Stimulated activated CD4-positive, alpha-beta T cell treated with anti-CD3 and anti-CD28 coated beads, TNF-alpha, amount 100 ng/mL, for 1 hour (primary cell): Measurements from ENCODE around the gene PARD3.

ENCODE experiments used
- DNase-seq, 3 donors: peaks; one replicate each; pipeline ENCODE4 v3.0.0-alpha.2; 2020; ENCODE audit warnings: low read depth in 3 of 3, low spot score in 1 of 3

PARD3 gene

GRCh38 chr10:34587680-34588019, 227.4 kb downstream of the PARD3 start:
- no peak for DNase-seq

- DNase-seq = no peak
Observed at GRCh38 chr10:34587002-34587679, 228.0 kb downstream of the PARD3 start.

GRCh38 chr10:34585422-34586112, 229.5 kb downstream of the PARD3 start:
- DNase-seq = no peak

GRCh38 chr10:34584164-34584563, 230.9 kb downstream of the PARD3 start:
- no peak for DNase-seq

- DNase-seq = no peak
Observed at GRCh38 chr10:34581801-34582532, 233.1 kb downstream of the PARD3 start.

- no peak for DNase-seq
Observed at GRCh38 chr10:34580643-34581042, 234.5 kb downstream of the PARD3 start.

GRCh38 chr10:34580214-34580613, 234.9 kb downstream of the PARD3 start:
- DNase-seq = no peak

GRCh38 chr10:34578468-34578867, 236.6 kb downstream of the PARD3 start:
- no peak for DNase-seq

- DNase-seq = no peak
Observed at GRCh38 chr10:34576797-34577196, 238.3 kb downstream of the PARD3 start.

GRCh38 chr10:34575882-34576281, 239.2 kb downstream of the PARD3 start:
- DNase-seq = no peak

GRCh38 chr10:34574353-34574934, 240.7 kb downstream of the PARD3 start:
- DNase-seq = no peak

GRCh38 chr10:34570887-34571286, 244.2 kb downstream of the PARD3 start:
- DNase-seq = no peak

GRCh38 chr10:34567659-34568253, 247.3 kb downstream of the PARD3 start:
- DNase-seq = no peak

- no peak for DNase-seq
Observed at GRCh38 chr10:34565934-34566333, 249.2 kb downstream of the PARD3 start.

GRCh38 chr10:34558093-34558583, 257.0 kb downstream of the PARD3 start:
- DNase-seq = no peak

- DNase-seq = no peak
Observed at GRCh38 chr10:34557173-34557572, 257.9 kb downstream of the PARD3 start.

- DNase-seq = no peak
Observed at GRCh38 chr10:34555653-34556052, 259.4 kb downstream of the PARD3 start.

- no peak for DNase-seq
Observed at GRCh38 chr10:34553747-34554146, 261.3 kb downstream of the PARD3 start.

GRCh38 chr10:34551295-34551694, 263.8 kb downstream of the PARD3 start:
- no peak for DNase-seq

- no peak for DNase-seq
Observed at GRCh38 chr10:34549953-34550352, 265.1 kb downstream of the PARD3 start.

GRCh38 chr10:34549001-34549400, 266.1 kb downstream of the PARD3 start:
- DNase-seq = no peak
